Neutrophil (primary cell): ENCODE measurements around the gene ARHGEF17.
"Not testable (repeated sequence)": the region's sequence is repeated elsewhere in the genome, so short reads cannot be mapped to it uniquely, and the experiment has no call there.

Experiments
- H3K27ac ChIP-seq: fragments of 200-600 bp; sonication (generic); 2 replicates; pipeline ENCODE4 v1.5.1; 2016; ENCODE audit warnings: mild to moderate bottlenecking, moderate library complexity
- H3K27me3 ChIP-seq: fragments of 200-600 bp; sonication (generic); 2 replicates; pipeline ENCODE4 v1.6.0; 2016; ENCODE audit warnings: mild to moderate bottlenecking
- H3K36me3 ChIP-seq: fragments of 200-600 bp; sonication (generic); 2 replicates; pipeline ENCODE4 v1.5.1; 2017
- H3K4me1 ChIP-seq, 2 experiments: fragments of 200-600 bp in 1 of 2; sonication (generic) in 1 of 2; 1 replicate in 1 of 2; 2 replicates in 1 of 2; pipeline versions ENCODE4 v1.5.1 to v1.6.1; 2013 to 2016; ENCODE audit warnings: low read depth in 1 of 2, low read length in 1 of 2, mild to moderate bottlenecking in 1 of 2, moderate library complexity in 1 of 2; ENCODE audit not compliant: control insufficient read depth in 1 of 2, insufficient read depth in 1 of 2
- H3K4me3 ChIP-seq, 2 experiments: fragments of 200-600 bp in 1 of 2; sonication (generic) in 1 of 2; 1 replicate in 1 of 2; 2 replicates in 1 of 2; pipeline ENCODE4 v1.5.1; 2013 to 2016; ENCODE audit warnings: low read depth in 1 of 2, low read length in 1 of 2, mild to moderate bottlenecking in 1 of 2, moderate library complexity in 1 of 2
- H3K9me3 ChIP-seq: fragments of 200-600 bp; sonication (generic); 2 replicates; pipeline ENCODE4 v1.5.1; 2016
- TF ChIP-seq, protein P1 (sequence below): fragments of 200-600 bp; sonication (generic); IDR thresholded peaks from 2 replicates; pipeline ENCODE4 v1.5.1; 2016; ENCODE audit warnings: antibody characterized with exemption

ARHGEF17 gene

GRCh38 chr11:73271936-73272679, 36.0 kb upstream of the ARHGEF17 start, which contains the start of gene P2RY6:
P2RY6 (plus strand) TSS chr11:73272338; CDS start chr11:73296519, 24,181 bp downstream.
- TF ChIP-seq, protein P1, sequence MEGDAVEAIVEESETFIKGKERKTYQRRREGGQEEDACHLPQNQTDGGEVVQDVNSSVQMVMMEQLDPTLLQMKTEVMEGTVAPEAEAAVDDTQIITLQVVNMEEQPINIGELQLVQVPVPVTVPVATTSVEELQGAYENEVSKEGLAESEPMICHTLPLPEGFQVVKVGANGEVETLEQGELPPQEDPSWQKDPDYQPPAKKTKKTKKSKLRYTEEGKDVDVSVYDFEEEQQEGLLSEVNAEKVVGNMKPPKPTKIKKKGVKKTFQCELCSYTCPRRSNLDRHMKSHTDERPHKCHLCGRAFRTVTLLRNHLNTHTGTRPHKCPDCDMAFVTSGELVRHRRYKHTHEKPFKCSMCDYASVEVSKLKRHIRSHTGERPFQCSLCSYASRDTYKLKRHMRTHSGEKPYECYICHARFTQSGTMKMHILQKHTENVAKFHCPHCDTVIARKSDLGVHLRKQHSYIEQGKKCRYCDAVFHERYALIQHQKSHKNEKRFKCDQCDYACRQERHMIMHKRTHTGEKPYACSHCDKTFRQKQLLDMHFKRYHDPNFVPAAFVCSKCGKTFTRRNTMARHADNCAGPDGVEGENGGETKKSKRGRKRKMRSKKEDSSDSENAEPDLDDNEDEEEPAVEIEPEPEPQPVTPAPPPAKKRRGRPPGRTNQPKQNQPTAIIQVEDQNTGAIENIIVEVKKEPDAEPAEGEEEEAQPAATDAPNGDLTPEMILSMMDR, result no peak
- Histone ChIP-seq H3K4me3 (no peak within 1 kb of the TSS), H3K36me3 (no peaks in the 10 kb centered on the region), H3K9me3 (no peaks in the 10 kb centered on the region), H3K27me3 (peaks cover 3% of the 10 kb centered on the region), H3K27ac (no peak within 1 kb of the TSS), H3K4me1 (peaks cover 0 to 8% of the 10 kb centered on the region in 2 experiments)

DNA sequence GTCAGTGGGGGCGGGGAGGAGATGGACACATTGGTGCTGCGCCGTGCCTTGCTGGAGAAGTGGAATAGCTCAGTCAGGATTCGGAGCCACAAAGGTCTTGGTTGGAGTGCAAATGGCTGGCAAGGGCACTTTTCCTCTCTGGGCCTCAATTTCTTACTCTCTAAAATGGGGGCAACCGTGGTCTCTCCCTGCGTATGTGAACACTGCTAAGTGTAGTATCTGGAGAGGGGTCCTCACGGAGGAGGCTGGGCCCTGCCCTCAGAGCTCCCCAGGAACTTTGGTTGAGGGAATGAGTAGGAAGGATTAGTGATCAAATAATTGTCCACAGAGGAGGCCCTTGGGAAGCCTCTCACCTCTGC, 35.4 kb upstream of the ARHGEF17 start:
- H3K36me3 ChIP-seq, result no peaks in the 10 kb centered on the region
- peaks cover 0 to 8% of the 10 kb centered on the region in 2 experiments for H3K4me1 ChIP-seq
- TF ChIP-seq, protein P1, result no peak
- no peak overlapping the region for H3K4me3 ChIP-seq
- H3K9me3 ChIP-seq, result no peaks in the 10 kb centered on the region
- no peaks in the 10 kb centered on the region for H3K27me3 ChIP-seq
- H3K27ac ChIP-seq, result no peak overlapping the region

- no peaks in the 10 kb centered on the region for H3K27me3 ChIP-seq
- TF ChIP-seq, protein P1, result no peak
- H3K9me3 ChIP-seq, result no peaks in the 10 kb centered on the region
- no peaks in the 10 kb centered on the region for H3K36me3 ChIP-seq
- H3K27ac ChIP-seq, result no peak overlapping the region
- no peak overlapping the region for H3K4me3 ChIP-seq
- peaks cover 0 to 8% of the 10 kb centered on the region in 2 experiments for H3K4me1 ChIP-seq
These were observed 34.7 kb upstream of the ARHGEF17 start for GRCh38 chr11:73273222-73273895.

- not testable (repeated sequence) for H3K9me3 ChIP-seq, H3K36me3 ChIP-seq, H3K4me3 ChIP-seq, H3K27me3 ChIP-seq, H3K4me1 ChIP-seq, H3K27ac ChIP-seq
These were observed 33.9 kb upstream of the ARHGEF17 start for GRCh38 chr11:73274191-73274590.

DNA sequence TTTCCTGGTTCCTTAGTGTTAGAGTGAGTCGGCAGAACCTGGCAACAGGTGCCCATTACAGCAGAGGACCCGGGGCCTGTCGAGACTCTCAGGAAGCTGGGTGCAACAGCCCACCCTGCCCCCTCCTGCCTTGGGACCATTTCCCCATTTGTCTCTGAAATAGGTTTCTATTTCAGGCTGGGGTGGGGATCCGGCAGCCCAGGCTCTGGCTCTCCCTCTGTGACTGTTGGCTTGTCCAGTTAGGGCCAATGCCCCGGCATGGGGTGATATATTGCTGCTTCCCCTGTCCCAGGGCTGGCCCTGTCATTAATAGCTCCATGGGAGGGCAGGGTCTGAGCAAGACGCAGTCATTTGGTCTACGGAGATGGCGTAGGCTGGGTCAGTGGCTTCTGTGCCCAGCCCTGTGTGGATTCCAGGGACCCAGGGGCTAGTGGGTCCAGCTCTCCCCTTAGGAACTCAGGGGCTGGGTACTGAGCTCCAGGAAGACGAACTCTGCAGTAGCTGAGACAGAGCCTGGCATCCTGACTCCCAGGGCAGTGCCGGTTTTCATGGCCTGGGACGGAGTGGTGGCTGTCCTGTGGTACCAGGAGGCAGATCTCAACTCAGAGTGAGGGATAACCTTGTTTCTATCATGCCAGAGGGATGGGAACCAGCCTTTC, 33.2 kb upstream of the ARHGEF17 start:
- Histone ChIP-seq H3K27me3 (no peaks in the 10 kb centered on the region), H3K4me3 (no peak overlapping the region), H3K27ac (no peak overlapping the region), H3K36me3 (no peaks in the 10 kb centered on the region), H3K9me3 (no peaks in the 10 kb centered on the region), H3K4me1 (peaks cover 0 to 8% of the 10 kb centered on the region in 2 experiments)
- TF ChIP-seq, protein P1, result no peak

GRCh38 chr11:73275381-73275750, 32.7 kb upstream of the ARHGEF17 start:
- Histone ChIP-seq H3K4me1 (peaks cover 0 to 8% of the 10 kb centered on the region in 2 experiments), H3K9me3 (no peaks in the 10 kb centered on the region), H3K4me3 (no peak overlapping the region), H3K27ac (no peak overlapping the region), H3K36me3 (no peaks in the 10 kb centered on the region), H3K27me3 (no peaks in the 10 kb centered on the region)
- TF ChIP-seq, protein P1, result no peak
